DMS79 treated with DMSO at 0.1 percent for 48 hours (cell line): Measurements from ENCODE around the gene CXCL14.

ENCODE experiments used
- DNase-seq: peaks from one replicate; lab custom pipeline; 2025; lab: John Stamatoyannopoulos, UW

The CXCL14 gene, protein sequence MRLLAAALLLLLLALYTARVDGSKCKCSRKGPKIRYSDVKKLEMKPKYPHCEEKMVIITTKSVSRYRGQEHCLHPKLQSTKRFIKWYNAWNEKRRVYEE

DNA sequence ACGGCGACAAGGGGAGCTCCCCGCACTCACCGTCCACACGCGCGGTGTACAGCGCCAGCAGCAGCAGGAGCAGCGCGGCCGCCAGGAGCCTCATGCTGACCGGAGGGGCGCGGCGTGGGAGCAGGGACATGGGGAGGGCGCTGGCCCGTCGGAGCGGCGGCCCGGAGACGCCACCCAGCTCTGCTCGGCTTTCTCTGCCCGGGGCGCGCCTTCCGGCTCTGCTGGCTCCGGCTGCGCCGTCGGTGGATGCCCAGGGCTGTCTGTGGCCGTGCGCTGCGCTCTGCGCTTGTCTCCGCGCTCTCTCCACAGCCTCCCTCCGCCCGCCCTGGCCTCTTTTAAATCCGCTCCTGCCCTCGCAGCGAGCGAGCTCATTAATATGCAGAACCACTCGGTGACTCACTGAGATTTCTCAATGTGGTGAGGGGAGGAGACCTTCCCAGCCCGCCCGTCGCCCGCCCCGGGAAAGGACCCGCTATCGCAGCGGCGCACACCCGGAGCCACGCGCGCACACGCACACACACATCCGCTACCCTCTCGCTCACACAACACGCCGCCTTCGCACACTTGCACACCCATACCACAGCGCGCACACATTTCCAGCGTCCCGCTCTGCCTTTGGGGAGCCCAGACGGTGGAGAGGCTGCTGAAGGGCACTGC is at the start of gene CXCL14:
CXCL14 (minus strand) TSS at position 307 of the 657 bp plus-strand sequence; CDS start at position 94, 213 bp downstream.
- no peak for DNase-seq

DNA sequence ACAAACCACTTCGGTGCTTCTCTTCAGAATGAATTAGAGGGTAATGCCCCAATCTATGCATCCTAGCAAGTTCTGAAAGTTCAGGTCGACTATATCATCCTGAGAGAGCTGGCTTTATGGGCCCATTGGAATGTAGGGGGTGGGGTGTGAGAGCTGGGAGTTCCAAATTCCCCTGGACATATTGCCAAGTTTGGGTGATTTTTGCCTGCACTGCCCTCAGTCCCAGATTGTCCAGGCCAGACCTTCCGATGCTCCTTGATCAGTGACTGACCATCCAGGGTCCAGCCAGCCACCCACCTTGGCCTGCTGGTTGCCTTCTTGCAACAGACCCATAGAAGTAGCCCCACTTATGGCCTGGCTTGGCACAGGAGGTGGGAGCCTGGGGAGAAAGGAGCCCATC is 47.8 kb upstream of the CXCL14 start:
- DNase-seq, result no peak

DNA sequence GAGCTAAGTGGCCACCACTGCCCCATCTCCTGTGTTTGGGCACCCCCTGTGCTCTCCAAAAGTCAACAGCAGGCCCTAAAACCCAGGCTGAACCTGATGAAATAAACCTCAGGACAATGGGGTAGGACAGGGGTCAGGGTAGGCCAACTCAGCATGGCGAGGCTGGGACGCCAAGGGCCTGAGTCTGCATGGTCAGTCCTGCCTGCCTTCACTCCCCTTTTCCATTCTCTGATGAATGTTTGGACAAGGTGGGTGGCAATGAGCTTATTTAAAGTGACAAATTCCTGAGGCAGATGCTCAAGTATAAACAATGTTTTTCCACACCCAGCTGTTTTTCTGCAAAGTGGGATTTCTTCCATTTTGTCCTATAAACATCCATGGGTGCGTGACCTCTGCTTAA is 47.2 kb upstream of the CXCL14 start:
- no peak for DNase-seq

DNA sequence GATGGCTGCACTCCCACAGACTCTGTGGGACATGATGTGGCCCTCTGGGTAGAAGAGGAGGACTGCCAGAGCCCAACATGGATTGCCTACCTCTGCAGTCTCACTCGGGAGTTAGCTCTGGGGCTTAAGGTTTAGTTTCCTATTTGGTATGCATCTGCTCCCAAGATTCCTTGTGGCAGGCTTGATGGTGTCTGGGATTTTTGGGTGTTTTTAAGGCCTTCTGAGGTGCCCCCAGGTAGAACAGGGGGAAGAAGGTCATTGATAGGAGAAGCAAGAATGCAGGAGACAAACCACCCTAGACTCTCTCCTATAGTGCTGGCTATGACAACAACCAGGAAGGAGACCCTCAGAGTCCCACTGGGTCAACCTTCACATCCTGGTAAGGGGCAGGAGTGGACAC is 46.7 kb upstream of the CXCL14 start:
- DNase-seq, result no peak

DNA sequence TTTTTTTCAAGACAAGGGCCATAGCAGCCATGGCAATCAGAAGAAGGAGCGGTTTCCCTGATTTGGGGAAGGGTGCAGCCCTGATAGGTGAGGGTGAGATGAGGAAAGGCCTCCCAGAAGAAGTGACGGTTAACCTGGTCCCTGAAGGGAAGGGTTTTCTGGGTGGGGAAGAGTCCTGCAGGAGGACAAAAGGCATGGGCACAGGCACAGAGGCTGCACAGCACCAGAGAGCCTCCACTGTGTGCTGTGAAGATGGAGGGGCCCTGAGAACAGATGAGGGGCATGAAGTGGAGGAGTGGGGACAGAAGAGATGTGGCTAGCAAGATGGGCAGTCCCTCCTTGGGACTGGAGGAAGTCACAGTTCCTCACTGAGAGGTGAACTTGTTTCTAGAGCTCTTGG is 46.3 kb upstream of the CXCL14 start:
- no peak for DNase-seq

DNA sequence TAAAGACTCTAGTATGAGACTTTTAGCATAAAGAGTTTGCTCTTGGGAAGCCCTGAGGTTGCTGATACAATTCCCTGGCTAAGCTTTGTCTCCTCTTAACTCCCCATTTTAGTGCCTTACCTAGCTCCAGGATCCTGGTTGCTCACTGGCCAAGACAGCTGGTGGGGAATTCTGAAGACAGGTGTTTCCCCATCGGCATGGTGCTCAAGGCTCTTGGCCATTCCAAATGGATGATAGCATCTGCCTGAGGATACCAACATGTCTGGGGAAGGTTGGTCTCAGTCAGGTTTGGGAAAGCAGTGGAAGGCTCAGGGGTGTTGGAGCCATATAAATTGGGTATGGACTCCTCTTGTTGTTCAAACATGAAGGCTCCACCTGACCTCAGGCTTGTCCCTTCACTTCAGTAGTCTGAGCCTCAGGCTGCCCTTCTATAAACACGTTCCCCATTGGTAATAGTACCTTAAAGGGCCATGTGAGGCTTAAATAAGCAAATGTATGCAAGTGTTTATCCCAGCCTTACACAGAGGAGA is 44.5 kb upstream of the CXCL14 start:
- no peak for DNase-seq

DNA sequence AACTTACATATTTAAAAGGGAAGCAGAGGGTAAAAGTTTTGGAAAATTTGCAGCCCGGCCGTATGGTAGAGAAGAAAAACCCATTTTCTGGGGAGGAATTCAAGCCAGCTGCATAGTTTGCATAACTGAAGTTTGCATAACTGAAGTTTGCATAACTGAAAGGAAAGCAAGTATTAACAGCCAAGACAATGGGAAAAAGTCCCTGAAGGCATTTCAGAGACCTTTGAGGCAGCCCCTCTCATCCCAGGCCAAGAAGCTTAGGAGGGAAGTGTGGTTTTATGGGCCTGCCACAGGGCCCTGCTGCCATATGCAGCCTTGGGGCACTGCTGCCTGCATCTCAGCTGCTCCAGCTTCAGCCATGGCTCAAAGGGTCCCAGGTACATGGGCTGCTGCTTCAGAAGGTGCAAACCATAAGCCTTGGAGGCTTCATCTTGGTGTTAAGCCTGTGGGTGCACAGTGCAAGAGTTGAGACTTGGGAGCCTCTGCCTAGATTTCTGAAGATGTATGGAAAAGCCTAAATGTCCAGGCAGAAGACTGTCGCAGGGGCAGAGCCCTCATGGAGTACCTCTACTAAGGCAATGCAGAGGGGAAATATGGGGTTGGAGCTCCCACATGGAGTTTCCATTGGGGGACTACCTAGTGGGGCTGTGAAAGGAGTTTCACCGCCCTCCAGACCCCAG is 36.9 kb upstream of the CXCL14 start:
- no peak for DNase-seq

DNA sequence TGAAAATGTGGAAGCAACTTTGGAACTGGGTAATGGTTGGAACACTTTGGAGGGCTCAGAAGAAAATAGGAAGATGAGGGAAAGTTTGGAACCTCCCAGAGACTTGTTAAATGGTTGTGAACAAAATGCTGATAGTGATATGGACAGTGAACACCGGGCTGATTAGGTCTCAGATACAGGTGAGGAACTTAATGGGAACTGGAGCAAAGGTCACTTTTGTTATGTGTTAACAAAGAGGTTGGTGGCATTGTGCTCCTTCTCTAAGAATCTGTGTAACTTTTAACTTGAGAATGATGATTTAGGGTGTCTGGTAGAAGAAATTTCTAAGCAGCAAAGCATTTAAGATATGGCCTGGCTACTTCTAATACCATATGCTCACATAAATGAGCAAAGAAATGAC is 36.4 kb upstream of the CXCL14 start:
- DNase-seq, result no peak

DNA sequence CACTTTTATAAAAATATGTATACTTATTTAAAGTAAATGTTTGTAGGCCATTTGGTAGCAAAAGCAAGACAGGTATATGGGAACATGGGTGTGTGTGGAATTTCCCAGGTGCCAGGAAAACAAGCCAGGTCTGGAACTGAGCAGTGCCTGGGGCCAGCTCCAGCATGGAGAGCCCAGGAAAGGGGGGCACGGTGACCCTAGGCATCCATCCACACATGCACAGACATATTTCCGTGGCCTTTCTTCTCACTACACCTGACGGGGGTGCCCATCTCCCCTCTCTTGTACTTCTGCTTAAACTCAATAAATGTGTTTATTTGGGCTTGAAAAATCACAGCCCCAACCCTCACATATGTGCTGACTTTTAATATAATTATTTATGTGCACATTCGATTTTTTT is 31.2 kb upstream of the CXCL14 start:
- no peak for DNase-seq

DNA sequence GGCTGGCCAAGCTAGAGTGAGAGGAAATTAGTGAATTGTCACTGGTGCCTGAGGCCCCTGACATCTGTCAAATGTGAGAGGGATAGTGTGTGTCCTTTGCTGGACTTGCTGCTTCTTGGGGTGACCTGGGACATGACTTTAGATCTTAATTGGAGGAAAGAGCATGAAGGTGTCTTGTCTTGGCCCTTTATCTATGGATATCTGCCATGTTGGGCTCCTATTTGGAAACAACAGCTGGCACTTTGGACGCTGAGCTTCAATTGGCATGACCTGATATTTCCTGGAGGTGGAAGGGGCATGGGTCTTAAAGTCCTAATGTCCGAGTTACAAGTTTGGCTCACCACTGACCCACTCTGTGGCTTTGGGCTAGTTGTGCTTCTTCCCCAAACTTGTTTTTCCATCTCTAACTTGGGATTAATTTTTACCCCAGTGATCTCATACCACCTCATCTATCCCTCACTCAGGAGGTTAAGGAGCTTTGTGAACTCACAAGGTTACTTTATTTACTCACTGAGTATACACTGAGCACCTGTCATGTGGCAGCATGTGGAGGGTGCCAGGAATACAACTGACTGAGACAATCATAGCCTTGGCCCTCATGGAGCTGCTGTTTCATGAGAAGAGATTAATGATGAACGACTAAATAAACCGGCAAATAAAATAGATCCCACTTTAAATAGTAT is 30.1 kb upstream of the CXCL14 start:
- no peak for DNase-seq

DNA sequence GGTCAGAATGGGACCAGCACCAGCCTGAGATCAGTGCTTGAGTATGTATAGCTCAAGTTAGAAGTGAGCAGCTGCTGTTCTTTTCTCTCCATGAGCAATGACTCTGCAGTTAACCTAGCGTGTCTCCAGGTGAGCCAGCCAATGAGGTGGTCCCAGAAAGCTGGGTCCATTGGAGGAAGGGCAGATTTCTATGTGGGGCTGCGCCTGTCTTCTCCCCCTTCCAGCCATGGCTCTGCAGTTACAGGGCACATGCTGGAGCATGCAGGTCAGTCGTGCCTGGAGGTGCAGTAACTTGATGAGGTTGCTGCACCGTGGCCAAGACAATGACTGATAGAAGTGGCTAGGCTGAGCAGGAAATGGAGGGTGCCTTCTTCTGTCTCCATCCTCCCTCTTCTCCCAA is 29.6 kb upstream of the CXCL14 start:
- DNase-seq, result no peak

DNA sequence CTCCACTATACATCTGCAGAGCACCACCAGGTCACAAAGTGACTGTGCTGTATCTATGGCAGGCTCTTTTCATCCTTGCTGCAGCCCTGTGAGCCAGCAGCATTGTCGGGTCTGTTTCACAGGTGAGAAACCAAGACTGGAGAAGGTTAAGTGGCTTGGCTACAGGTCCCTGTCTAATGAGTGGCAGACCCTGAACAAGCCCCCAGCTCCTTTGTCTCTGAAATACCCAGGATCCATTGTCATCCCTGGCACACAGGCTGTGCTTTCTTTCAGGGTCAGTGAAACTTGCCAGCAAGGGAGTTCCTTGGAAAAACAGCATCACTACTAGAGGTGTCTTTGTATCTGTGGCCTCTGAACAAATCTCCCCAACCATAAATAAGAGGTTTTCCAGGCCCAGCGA is 27.6 kb upstream of the CXCL14 start:
- DNase-seq, result no peak

DNA sequence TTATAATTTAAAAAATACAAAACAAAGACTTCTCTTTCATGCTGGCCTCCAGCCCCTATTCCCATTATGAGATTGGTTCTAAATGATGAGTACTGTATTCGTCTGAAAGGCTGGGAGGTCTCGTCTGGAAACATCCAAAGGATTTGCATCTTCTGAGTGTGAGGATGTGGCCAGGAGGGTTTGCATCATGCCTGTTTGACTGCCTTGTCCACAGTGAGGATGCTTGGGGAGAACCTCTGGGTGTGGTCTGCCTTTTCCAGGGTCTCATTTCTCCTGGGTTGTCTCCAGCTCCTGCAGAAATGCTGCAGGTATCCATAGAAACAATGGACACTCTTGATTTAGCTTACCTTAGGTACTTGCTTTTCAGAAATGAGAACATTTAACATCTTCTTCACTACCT is 26.4 kb upstream of the CXCL14 start:
- no peak for DNase-seq

DNA sequence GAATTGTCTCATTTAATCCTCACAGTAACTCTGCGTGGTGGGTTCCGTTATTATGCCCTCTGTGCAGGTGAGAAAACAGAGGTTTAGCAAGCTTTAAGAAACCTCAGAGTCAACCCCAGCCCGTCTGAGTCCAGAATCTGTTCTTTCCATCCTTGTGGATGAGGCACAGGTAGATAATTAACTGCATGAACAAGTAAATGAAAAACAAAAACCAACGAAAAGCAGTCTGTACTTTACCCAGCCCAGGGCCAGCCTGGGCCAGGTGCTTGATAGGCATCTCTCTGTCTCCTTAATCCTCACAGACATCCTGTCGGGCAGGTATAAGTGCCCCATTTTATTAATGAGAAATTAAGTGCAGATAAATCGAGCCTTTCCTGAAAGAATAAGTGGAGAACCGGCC is 25.3 kb upstream of the CXCL14 start:
- DNase-seq, result no peak

DNA sequence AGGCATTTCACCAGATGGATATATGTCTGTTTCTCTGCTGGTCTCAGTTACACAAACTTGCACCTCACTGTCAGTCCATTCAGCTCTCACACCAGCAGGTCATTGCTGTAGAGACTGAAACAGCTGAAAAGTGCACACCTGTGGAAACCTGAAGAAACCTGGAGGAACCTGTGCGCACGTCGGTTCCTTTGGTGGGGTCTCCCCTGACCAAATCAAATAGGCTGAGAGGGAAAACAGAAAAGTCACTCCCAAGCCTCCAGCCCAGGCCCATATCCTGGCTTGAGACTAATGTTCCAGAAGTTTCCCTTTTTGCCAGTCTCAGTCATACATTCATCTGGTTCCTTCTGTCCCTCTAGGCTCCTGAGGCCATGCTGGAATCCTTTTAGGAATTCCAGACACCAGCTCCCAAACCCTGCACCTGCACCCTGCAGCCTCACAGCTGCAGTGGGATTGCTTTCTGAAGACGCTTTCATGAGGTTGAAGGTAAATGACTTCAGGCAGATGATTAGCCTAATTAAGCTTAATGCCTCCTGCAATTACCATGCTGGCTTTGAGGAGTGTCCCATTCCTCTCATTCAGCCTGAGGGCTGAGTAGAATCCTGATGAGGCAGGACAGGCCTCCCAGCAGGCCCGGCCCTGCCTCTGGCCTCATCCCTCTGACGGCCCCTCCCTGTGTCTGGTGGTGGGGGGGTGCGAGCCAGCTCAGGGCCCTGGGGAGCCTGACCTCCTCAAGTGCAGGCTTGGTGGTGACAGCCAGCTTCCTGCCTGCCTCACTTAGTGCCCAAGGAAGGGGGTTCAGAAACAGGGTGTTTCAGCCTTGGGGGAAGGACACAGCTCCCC is 24.3 kb upstream of the CXCL14 start:
- no peak for DNase-seq

DNA sequence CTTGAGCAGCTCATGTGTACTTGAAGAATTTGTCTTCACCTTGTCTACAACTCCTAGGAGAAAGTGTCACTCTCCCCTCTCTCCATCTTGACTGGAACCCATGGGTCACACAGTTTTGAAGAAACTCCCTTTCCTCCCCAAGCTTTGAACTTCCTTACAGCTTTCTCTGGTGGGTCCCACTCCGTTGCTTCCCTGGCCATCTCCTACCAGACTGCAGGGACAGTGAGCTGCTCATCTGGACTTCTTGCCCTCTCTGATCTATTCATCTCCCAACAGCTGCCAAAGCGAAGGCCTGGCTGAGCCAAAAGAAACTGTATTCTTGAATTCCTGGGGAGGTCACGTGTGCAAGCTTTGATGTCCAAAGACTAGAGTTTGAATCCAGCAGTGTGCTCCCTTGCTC is 22.7 kb upstream of the CXCL14 start:
- no peak for DNase-seq

DNA sequence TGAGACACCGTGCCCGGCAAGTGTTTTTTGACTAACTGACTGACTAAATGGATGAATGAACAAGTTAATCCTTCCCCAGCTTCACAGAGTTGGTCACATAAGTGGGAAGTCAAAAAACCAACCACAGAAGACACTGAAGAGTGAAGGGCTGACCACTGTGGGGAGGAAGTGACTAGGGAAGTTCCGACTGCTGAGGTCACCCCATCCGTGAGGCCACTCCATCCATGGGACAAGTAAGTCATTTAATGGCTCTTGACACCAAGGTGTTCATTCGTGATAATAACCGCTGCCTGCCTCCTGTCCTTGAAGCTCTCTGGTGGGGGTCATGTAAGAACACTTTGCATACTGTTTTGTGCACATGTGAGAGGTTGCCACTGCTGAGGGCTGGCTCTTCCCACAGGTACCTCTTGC is 22.2 kb upstream of the CXCL14 start:
- DNase-seq, result no peak

DNA sequence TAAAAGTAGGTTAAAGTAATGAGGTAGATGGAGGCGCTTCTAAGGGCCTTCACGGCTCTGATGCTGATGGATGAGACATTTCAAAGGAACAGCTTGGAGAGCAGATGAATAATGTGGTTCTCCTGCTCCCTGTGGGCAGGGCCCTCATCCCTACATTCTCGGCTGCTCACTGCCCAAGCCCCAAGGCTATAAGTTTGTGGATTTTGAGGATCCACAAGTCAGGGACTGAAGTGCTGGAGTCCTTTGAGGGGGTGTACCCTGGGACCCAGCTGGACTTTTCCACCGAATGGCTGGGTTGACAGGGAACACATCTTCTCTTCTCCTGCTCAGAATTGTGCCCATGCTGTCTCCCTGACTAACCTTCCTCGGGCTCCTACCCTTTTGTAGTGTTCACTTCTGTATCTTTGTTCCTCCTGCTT is 21.4 kb upstream of the CXCL14 start:
- no peak for DNase-seq

DNA sequence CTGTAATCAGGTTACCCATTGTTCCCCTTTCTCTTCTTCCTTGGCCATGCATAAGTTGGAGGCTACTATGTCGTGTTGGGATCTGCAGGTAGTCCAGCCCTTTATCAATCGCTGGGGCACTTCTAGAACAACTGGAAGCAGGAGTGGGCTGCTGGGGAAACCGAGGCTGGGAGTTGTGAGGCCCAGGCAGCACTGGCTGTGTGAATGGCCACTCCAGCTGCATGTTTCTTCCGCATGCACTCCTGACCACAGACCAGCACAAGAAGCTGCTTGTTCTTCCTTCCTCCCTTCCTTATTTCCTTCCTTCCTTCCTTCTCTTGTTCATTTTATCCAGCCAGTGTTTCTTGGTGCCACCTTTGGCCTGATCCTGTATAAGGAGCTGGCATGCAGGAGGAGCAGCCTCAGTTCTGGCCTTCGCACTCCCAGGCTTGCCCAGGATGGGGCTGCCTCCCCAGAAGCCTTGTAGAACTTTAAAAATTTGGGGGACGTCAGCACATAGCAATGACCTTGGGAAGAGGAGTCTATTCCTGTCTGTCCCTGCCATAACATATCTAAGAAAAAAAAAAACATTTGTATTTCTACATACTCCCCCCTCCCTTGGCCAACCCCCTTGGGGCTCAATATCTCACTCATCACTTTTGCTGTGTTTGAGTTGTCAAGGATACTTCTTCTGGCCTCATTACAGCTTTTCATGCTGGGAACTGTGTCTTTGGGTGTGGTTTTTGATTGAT is 20.8 kb upstream of the CXCL14 start:
- no peak for DNase-seq

DNA sequence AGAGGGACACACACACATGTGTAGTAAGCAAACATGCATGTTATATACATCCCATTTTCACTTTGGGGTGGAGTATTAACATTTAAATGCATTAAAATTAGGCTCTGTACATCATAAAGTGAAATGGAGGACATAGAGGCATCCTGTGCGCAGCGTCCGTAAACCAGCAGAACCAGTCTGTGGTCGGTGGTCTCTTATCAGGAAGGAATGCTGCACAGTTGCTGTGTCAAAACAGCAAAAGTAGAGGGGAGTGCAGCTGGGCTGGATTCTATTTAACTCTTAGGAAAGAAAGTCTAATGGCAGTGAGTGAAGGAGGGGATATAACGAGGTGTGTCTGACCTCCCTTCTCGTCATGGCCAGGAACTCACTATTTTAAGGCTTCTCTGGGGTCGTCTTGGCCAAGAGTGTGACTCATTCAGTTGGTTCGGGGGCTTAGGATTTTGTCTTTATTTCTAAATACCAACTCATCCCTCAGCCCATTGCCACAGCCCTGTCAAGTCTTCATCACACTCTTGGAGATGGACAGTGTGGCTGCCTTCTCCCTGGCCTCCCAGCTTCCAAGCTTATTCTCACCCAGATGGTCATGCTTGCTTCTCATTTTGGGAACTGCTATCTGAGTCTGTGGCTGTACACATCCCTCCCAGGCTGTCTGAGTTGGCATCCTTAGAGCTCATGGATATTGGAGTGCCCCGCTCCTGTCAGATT is 20.1 kb upstream of the CXCL14 start:
- DNase-seq, result no peak

DNA sequence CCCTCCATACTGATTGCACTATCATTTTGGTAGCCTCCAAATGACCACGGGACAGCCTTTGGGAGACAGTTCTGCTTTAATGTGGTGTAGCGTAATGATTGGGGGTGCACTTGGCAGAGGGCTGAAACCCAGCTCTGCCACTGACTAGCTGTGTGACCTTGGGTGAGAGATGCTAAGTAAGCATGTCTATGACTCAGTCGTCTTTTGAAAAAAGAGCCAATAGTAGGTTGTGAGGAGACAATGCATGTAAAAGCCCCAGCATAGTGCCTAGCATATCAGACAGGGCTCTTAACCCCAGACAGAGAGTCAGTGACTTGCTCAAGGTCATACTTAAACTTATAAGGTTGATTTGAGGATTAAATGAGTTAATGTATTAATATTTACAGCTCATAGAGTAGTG is 18.0 kb upstream of the CXCL14 start:
- no peak for DNase-seq
